NOMO-1 treated with dmso at 0.1 percent for 144 hours (cell line): ENCODE measurements around the gene RBP4.
A peak's percentile ranks its signal among the peaks of the same experiment; 100 is the strongest.

Experiments
- DNase-seq: peaks from one replicate; lab custom pipeline; 2025; ENCODE audit not compliant: unreplicated experiment; lab: John Stamatoyannopoulos, UW

RBP4 gene

GRCh38 chr10:93601146-93601773, at the start of gene RBP4:
Gene RBP4, minus strand, starts transcription at chr10:93601235. Its CDS starts 207 bp downstream, at chr10:93601028.
- no peak for DNase-seq

GRCh38 chr10:93639791-93640190, 38.8 kb upstream of the RBP4 start:
- no peak for DNase-seq

- no peak for DNase-seq
Observed at GRCh38 chr10:93630625-93631557, 29.9 kb upstream of the RBP4 start.

GRCh38 chr10:93629647-93630305, 28.7 kb upstream of the RBP4 start:
- no peak for DNase-seq

- no peak for DNase-seq
Observed at GRCh38 chr10:93628858-93629257, 27.8 kb upstream of the RBP4 start.

- DNase-seq = no peak
Observed at GRCh38 chr10:93622942-93623341, 21.9 kb upstream of the RBP4 start.

- no peak for DNase-seq
Observed at GRCh38 chr10:93620925-93621324, 19.9 kb upstream of the RBP4 start.

- peak; percentile 40 for DNase-seq
Observed at GRCh38 chr10:93615576-93616235, 14.7 kb upstream of the RBP4 start.

- DNase-seq = no peak
Observed at GRCh38 chr10:93614101-93614825, 13.2 kb upstream of the RBP4 start.

- DNase-seq = no peak
Observed at GRCh38 chr10:93613126-93613525, 12.1 kb upstream of the RBP4 start.

- DNase-seq = no peak
Observed at GRCh38 chr10:93612311-93612710, 11.3 kb upstream of the RBP4 start, which contains the start of gene PDE6C. Gene PDE6C, plus strand, starts transcription at chr10:93612537. Its CDS starts 189 bp downstream, at chr10:93612726.

- no peak for DNase-seq
Observed at GRCh38 chr10:93608421-93608820, 7.4 kb upstream of the RBP4 start.

- DNase-seq = no peak
Observed at GRCh38 chr10:93604146-93604545, 3.1 kb upstream of the RBP4 start.

GRCh38 chr10:93603023-93603422, 2.0 kb upstream of the RBP4 start:
- no peak for DNase-seq

- no peak for DNase-seq
Observed at GRCh38 chr10:93601774-93602162, 733 bp upstream of the RBP4 start.

- no peak for DNase-seq
Observed at GRCh38 chr10:93600446-93601145, 439 bp downstream of the RBP4 start.

GRCh38 chr10:93599778-93600177, 1.3 kb downstream of the RBP4 start:
- DNase-seq = no peak

- no peak for DNase-seq
Observed at GRCh38 chr10:93599335-93599734, 1.7 kb downstream of the RBP4 start.

GRCh38 chr10:93598157-93598556, 2.9 kb downstream of the RBP4 start:
- DNase-seq = no peak

GRCh38 chr10:93597075-93597599, 3.9 kb downstream of the RBP4 start:
- no peak for DNase-seq
